ENCODE data around the gene CAPN12. TPM values are rescaled to one million over a fixed set of nuclear protein-coding genes. Genes with fewer than 3 reads are reported as not detected.

CAPN12 gene
- total and polyA plus RNA-seq, 4 donors: 3.8 to 28.7 (median 8.8) TPM

DNA sequence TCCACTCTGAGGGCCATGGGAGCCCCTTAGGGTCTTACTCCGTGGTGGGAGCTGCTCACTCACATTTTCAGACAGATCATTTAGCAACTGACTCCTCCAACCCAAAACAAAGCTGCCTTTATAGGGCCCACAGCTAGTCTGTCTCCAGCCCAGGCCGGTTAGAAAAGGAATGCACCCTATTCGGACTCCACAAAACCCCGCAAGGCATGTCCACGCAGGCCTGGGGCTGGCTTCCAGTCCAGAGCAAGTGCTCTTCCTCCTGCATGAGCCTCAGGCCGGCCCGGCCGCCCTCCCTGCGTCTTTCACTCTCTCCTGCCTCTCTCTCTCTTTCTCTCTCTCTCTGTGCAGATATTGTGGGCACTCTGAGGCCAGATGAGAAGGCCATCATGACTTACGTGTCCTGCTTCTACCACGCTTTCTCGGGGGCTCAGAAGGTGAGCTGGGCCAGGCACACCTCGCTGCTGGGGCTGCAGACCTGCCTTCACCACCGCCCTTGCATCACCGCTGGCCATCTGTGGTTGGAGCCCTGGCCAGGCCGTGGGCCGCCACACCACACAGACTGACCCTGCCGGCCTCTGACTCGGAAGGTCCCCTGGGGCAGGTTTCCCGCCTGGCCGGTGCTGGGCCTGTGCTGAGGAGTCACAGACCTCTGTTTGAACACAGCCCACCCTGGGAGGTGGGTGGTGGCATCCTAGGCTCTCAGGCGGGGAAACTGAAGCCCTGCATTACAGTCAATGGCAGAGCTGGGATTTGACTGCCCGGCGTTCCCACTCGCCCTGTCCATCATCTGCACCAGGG, 33.1 kb downstream of the CAPN12 start:
- peak overlapping the region; percentile 19 to 83 for H3K27ac ChIP-seq (ENCODE audit: low read depth in 1 of 2, low read length in 2 of 2)
- 61% methylated on average over 25 of the region's 25 CpGs for WGBS
- TF ChIP-seq RXRA (IDR thresholded peaks at IDR 0.05) (peak; percentile 27 to 53), HNF4A (conservative IDR thresholded peaks at IDR 0.05) (peak in 1 of 2 donors; percentile 57), GABPA (IDR thresholded peaks at IDR 0.05 in 1 of 2, conservative IDR thresholded peaks at IDR 0.05 in 1 of 2) (peak in 1 of 2 donors; percentile 20), TAF1 (conservative IDR thresholded peaks at IDR 0.05) (no peak), FOXA2 (IDR thresholded peaks at IDR 0.05) (no peak)

DNA sequence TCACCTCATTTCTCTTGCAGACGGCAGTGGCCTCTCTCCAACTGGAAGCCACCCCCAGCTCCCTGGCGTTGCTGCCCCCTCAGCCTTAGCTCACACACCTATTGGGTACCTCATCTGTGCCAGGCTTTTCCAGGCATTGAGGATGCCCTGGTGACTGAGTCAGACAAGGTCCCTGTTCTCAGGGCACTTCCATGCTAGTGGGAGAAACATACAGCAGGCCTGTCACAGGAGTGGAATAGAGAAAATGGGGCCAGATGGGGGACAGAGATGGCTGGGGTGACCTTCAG, 33.9 kb downstream of the CAPN12 start:
- peaks cover 19 to 43% (median 29%) of the 10 kb centered on the region in 4 donors for H3K36me3 ChIP-seq (ENCODE audit: control insufficient read depth in 4 of 4, insufficient read depth in 3 of 4, low read depth in 1 of 4, low read length in 3 of 4)
- DNase-seq (ENCODE audit: low spot score): no peak
- H3K9me3 ChIP-seq (ENCODE audit: control insufficient read depth in 4 of 4, low read length in 3 of 4): no peaks in the 10 kb centered on the region
- H3K4me1 ChIP-seq (ENCODE audit: control insufficient read depth in 4 of 4, insufficient read depth in 4 of 4, low read length in 3 of 4): peaks cover 25 to 86% (median 73%) of the 10 kb centered on the region in 4 donors
- no peak overlapping the region for H3K27ac ChIP-seq (ENCODE audit: low read depth in 1 of 2, low read length in 2 of 2)
- TF ChIP-seq NR2F2 (IDR thresholded peaks at IDR 0.05): no peak
- TF ChIP-seq, protein P1, sequence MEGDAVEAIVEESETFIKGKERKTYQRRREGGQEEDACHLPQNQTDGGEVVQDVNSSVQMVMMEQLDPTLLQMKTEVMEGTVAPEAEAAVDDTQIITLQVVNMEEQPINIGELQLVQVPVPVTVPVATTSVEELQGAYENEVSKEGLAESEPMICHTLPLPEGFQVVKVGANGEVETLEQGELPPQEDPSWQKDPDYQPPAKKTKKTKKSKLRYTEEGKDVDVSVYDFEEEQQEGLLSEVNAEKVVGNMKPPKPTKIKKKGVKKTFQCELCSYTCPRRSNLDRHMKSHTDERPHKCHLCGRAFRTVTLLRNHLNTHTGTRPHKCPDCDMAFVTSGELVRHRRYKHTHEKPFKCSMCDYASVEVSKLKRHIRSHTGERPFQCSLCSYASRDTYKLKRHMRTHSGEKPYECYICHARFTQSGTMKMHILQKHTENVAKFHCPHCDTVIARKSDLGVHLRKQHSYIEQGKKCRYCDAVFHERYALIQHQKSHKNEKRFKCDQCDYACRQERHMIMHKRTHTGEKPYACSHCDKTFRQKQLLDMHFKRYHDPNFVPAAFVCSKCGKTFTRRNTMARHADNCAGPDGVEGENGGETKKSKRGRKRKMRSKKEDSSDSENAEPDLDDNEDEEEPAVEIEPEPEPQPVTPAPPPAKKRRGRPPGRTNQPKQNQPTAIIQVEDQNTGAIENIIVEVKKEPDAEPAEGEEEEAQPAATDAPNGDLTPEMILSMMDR (IDR thresholded peaks at IDR 0.05; ENCODE audit: low read depth, low read length, missing input control): no peak
- TF ChIP-seq EGR1 (IDR thresholded peaks at IDR 0.05; ENCODE audit: low read depth in 2 of 2): no peak
- no peak for TF ChIP-seq GABPA (IDR thresholded peaks at IDR 0.05 in 1 of 2, conservative IDR thresholded peaks at IDR 0.05 in 1 of 2)
- TF ChIP-seq SP1 (IDR thresholded peaks at IDR 0.05): no peak
- no peak for TF ChIP-seq RXRA (IDR thresholded peaks at IDR 0.05)
- no peak for TF ChIP-seq HNF4A (conservative IDR thresholded peaks at IDR 0.05)
- TF ChIP-seq, protein P2, sequence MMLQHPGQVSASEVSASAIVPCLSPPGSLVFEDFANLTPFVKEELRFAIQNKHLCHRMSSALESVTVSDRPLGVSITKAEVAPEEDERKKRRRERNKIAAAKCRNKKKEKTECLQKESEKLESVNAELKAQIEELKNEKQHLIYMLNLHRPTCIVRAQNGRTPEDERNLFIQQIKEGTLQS (IDR thresholded peaks at IDR 0.05): no peak
- no peak for TF ChIP-seq HNF4G (IDR thresholded peaks at IDR 0.05)
- TF ChIP-seq TAF1 (conservative IDR thresholded peaks at IDR 0.05): no peak
- TF ChIP-seq, protein P3, sequence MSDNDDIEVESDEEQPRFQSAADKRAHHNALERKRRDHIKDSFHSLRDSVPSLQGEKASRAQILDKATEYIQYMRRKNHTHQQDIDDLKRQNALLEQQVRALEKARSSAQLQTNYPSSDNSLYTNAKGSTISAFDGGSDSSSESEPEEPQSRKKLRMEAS (IDR thresholded peaks at IDR 0.05): no peak
- TF ChIP-seq RAD21 (IDR thresholded peaks at IDR 0.05): no peak
- TF ChIP-seq FOXA2 (IDR thresholded peaks at IDR 0.05): no peak
- TF ChIP-seq, protein P4, sequence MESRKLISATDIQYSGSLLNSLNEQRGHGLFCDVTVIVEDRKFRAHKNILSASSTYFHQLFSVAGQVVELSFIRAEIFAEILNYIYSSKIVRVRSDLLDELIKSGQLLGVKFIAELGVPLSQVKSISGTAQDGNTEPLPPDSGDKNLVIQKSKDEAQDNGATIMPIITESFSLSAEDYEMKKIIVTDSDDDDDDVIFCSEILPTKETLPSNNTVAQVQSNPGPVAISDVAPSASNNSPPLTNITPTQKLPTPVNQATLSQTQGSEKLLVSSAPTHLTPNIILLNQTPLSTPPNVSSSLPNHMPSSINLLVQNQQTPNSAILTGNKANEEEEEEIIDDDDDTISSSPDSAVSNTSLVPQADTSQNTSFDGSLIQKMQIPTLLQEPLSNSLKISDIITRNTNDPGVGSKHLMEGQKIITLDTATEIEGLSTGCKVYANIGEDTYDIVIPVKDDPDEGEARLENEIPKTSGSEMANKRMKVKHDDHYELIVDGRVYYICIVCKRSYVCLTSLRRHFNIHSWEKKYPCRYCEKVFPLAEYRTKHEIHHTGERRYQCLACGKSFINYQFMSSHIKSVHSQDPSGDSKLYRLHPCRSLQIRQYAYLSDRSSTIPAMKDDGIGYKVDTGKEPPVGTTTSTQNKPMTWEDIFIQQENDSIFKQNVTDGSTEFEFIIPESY (IDR thresholded peaks at IDR 0.05): no peak
- no peak for TF ChIP-seq YY1 (IDR thresholded peaks at IDR 0.05)
- no peak for TF ChIP-seq JUND (IDR thresholded peaks at IDR 0.05)
- H3K9ac ChIP-seq (ENCODE audit: low read depth in 1 of 2, low read length in 2 of 2): no peak overlapping the region
- no peaks in the 10 kb centered on the region for H3K27me3 ChIP-seq (ENCODE audit: control insufficient read depth in 4 of 4, insufficient read depth in 4 of 4, low read length in 3 of 4)
- H3K4me3 ChIP-seq (ENCODE audit: low read depth in 1 of 3, low read length in 3 of 3): no peak overlapping the region
- 78% methylated on average over 2 of the region's 2 CpGs for WGBS

More for the DNA sequence above, 33.1 kb downstream of the CAPN12 start:
- Histone ChIP-seq H3K36me3 (ENCODE audit: control insufficient read depth in 4 of 4, insufficient read depth in 3 of 4, low read depth in 1 of 4, low read length in 3 of 4) (peaks cover 15 to 35% (median 25%) of the 10 kb centered on the region in 4 donors), H3K4me3 (ENCODE audit: low read depth in 1 of 3, low read length in 3 of 3) (no peak overlapping the region), H3K9me3 (ENCODE audit: control insufficient read depth in 4 of 4, low read length in 3 of 4) (no peaks in the 10 kb centered on the region), H3K4me1 (ENCODE audit: control insufficient read depth in 4 of 4, insufficient read depth in 4 of 4, low read length in 3 of 4) (peaks cover 25 to 81% (median 68%) of the 10 kb centered on the region in 4 donors), H3K27me3 (ENCODE audit: control insufficient read depth in 4 of 4, insufficient read depth in 4 of 4, low read length in 3 of 4) (no peaks in the 10 kb centered on the region), H3K9ac (ENCODE audit: low read depth in 1 of 2, low read length in 2 of 2) (no peak overlapping the region)
- DNase-seq (ENCODE audit: low spot score): no peak
